Esophagus muscularis mucosa (tissue), 4 donors: Measurements from ENCODE around the gene NPAS3.

ENCODE experiments used
- EP300 ChIP-seq: sonication (generic); formaldehyde crosslinking; IDR thresholded peaks from one replicate; pipeline ENCODE4 v1.6.1; 2017; ENCODE audit warnings: antibody characterized with exemption
- POLR2A ChIP-seq: fragments of 450-650 bp; IDR thresholded peaks from one replicate; pipeline ENCODE4 v1.6.1; 2017; ENCODE audit warnings: antibody characterized with exemption, moderate library complexity, mild to moderate bottlenecking, low read depth
- POLR2AphosphoS5 ChIP-seq, 2 donors: sonication (generic); formaldehyde crosslinking; IDR thresholded peaks; one replicate each; pipeline ENCODE4 v1.6.1; 2017; ENCODE audit warnings: antibody characterized with exemption in 2 of 2
- TF ChIP-seq, protein P1 (sequence below), 3 experiments: fragments of 200-600 bp in 2 of 3; fragments of 450-650 bp in 1 of 3; sonication (generic) in 2 of 3; IDR thresholded peaks; one replicate each; pipeline ENCODE4 v1.5.1; 2017 to 2019; ENCODE audit warnings: antibody characterized with exemption in 3 of 3, mild to moderate bottlenecking in 2 of 3, moderate library complexity in 1 of 3

DNA sequence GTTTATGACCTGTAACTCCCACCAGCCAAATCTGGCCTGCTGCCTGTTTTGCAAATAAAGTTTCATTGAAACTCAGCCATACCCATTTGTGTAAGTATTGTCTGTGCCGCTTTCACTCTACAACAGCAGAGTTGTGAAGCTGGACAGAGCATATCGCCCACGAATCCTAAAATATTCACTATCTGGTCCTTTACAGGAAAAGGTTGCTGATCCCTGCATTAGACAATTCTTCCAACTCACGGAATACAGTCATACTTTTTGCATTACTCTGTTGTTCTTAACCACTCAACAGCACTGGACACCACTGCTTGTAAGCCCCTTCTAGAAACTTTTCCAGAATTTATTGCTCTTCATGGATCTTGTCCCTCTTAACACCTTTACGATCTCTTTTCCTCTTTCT, 576.8 kb downstream of the NPAS3 start:
- TF ChIP-seq, protein P1, sequence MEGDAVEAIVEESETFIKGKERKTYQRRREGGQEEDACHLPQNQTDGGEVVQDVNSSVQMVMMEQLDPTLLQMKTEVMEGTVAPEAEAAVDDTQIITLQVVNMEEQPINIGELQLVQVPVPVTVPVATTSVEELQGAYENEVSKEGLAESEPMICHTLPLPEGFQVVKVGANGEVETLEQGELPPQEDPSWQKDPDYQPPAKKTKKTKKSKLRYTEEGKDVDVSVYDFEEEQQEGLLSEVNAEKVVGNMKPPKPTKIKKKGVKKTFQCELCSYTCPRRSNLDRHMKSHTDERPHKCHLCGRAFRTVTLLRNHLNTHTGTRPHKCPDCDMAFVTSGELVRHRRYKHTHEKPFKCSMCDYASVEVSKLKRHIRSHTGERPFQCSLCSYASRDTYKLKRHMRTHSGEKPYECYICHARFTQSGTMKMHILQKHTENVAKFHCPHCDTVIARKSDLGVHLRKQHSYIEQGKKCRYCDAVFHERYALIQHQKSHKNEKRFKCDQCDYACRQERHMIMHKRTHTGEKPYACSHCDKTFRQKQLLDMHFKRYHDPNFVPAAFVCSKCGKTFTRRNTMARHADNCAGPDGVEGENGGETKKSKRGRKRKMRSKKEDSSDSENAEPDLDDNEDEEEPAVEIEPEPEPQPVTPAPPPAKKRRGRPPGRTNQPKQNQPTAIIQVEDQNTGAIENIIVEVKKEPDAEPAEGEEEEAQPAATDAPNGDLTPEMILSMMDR (IDR thresholded peaks at IDR 0.05), result no peak
- TF ChIP-seq POLR2A (no peak), EP300 (no peak), POLR2AphosphoS5 (IDR thresholded peaks at IDR 0.05) (no peak)
